ENCODE results near the gene PSME3IP1. TPM values are rescaled to one million over a fixed set of nuclear protein-coding genes. Genes with fewer than 3 reads are reported as not detected.

PSME3IP1 gene
- total and polyA plus RNA-seq, 9 of the 15 experiments (the other 6 are each of a cell fraction or from before 2014, with no cell fraction given): 63.8 to 187 (median 142) TPM

- no peak for TF ChIP-seq HMG20B (CRISPR knock-in tag; IDR thresholded peaks at IDR 0.05)
- TF ChIP-seq ZNF644 (tag; IDR thresholded peaks at IDR 0.05; ENCODE audit: low read depth): no peak
- TF ChIP-seq GTF2F1 (IDR thresholded peaks at IDR 0.05; ENCODE audit: low read depth, low read length): 0 out of 2 replicates have a peak, but pooled peaks have one; percentile 48
- peak; percentile 46; the same call in 1 of the 2 replicates for TF ChIP-seq ARID4B (CRISPR knock-in tag; IDR thresholded peaks at IDR 0.05)
- no peak for TF ChIP-seq CBFA2T2 (conservative IDR thresholded peaks at IDR 0.05)
- 0 out of 2 replicates have a peak, but pooled peaks have one; percentile 16 for TF ChIP-seq MTA3 (IDR thresholded peaks at IDR 0.05; ENCODE audit: borderline replicate concordance)
- TF ChIP-seq REST (IDR thresholded peaks at IDR 0.05; ENCODE audit: borderline replicate concordance): no peak
- no peak for TF ChIP-seq REST (CRISPR knock-in tag; IDR thresholded peaks at IDR 0.05; ENCODE audit: low read depth)
- TF ChIP-seq SMARCE1 (IDR thresholded peaks at IDR 0.05): peak; percentile 14; the same call in 1 of the 2 replicates
- TF ChIP-seq KLF16 (IDR thresholded peaks at IDR 0.05): peak; percentile 15; the same call in 1 of the 2 replicates
- no peak for TF ChIP-seq ZNF507 (tag; conservative IDR thresholded peaks at IDR 0.05)
- no peak for TF ChIP-seq TCF3 (CRISPR knock-in tag; IDR thresholded peaks at IDR 0.05)
- TF ChIP-seq MITF (IDR thresholded peaks at IDR 0.05): no peak
- peak; percentile 31; the same call in 1 of the 2 replicates for TF ChIP-seq ATF7 (IDR thresholded peaks at IDR 0.05)
Observed at GRCh38 chr16:57186872-57187854, 1.3 kb upstream of the PSME3IP1 start (continued).

Data from K562 (cell line).